Epidermal melanocyte (primary cell): ENCODE results near the gene CCN6.
A peak's percentile ranks its signal among the peaks of the same experiment; 100 is the strongest.
"Not testable (repeated sequence)": the region's sequence is repeated elsewhere in the genome, so short reads cannot be mapped to it uniquely, and the experiment has no call there.

Source experiments
- DNase-seq: peaks from one replicate; pipeline ENCODE4 v3.0.0; 2011; ENCODE audit warnings: low spot score; ENCODE audit not compliant: insufficient read length

CCN6 gene

DNA sequence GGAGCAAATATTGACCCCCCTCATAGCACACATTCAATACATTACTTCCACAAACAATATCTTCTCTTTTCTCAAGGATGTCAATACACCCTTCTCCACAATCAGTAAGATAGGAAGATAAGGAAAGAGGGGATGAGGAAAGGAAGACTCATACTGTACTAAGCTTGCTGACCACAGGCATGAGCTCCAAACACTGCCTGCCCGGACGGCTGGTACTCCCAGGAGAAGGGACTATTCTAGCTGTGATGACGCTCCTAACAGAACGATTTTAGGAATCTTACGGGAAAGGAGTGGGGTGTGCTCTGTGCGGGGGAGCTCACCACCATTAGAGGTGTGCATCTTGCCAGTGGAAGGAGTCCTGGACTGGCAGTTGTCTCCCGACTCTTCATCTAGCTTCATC is 3.9 kb upstream of the CCN6 start:
- DNase-seq, result no peak

DNA sequence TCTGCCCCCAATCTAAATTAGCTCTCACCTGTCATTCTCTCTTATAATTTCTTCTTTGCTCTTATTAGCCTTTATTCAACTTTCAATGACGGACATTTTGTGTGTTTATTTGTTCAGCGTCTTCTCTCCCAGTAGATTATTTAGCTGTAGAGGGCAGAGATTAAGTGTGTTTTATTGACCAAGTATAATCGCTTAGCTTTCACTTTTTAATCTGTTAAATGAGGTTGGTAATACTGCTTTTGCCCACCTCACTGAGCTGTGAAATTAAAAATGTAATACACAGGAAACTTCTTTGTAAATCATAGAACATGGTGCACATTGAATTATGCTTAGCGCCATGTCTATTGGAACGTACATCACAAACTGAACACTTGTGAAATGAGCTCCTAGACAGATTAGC is 3.5 kb upstream of the CCN6 start:
- no peak for DNase-seq

DNA sequence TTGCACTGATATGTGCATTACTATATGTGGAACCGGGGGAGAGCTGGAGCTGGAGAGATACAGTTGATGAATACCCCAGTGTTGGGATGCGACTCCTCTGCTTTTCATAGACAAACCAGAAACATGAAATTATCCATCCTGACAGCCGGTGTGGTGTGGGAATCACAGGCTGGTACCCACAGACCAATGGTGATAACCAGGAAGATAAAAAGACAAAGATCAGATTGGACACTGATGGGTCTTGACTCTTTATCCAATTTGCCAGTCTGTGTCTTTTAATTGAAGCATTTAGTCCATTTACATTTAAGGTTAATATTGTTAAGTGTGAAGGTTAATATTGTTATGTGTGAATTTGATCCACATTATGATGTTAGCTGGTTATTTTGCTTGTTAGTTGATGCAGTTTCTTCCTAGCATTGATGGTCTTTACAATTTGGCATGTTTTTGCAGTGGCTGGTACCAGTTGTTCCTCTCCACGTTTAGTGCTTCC is 2.6 kb upstream of the CCN6 start:
- DNase-seq, result not testable (repeated sequence)

DNA sequence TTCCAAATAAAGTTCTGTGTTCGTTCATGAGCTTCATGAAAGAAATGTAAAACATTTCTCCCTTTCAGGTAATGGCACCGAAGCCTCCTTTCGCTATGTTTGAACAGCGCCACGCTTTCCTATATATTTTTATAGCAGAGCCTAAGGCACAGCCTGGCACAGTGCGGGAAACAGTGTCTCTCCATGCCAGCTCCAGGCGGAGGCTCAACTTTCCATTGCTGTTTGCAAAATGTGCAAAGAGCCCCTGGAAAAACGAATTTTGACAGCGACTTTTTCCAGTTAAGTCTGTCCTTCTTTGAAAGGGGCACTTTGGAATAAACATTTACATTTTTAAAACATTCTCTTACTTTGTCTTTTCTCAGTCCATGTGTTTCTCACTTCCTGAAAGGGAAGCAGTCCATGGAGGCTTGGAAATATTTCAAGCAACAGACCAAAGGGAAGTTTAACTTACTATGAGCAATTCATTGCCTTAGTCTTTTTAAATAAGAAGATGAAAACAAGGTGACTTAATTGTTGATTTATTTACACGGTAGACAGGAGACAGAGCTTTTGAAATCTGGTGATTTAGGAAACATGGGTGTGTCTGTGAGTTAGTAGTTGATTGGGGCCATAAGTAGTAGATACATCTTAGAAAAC is 769 bp downstream of the CCN6 start:
- no peak for DNase-seq

DNA sequence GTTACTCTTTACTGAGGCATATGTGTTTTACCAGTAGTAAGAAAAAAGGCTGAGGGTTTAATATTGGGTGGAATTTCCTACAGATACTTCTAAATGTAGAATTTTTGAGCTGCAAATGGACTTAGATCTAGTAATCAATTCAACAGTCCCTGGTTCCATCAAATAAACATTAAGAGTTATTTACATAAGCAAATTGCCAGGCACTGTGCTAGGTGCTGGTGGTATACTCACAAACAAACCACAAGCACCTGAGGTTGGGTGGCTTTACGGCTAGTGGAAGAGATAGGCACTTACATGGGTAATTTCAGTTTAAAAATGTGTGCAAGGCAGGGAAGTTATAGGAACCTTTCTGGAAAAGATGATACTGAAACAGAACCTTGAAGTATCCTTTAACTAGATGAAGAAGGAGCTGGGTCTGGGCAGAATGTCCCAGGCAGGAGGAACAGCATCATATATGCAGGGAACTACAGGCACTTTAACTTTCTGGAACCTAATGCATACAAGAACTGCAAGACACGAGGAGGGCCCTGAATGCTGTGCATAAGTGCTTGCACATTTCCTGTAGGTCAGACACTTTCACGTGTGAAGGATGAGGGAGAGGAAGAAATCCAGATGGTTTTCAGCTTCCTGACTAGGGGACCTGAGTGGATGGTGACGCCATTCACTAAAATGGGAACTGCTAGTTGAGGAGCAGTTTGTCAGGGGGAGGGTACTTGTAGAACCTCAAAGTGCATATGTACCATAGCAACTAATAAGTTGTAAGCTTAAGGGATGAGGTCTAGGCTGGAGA is 4.5 kb downstream of the CCN6 start:
- DNase-seq, result no peak

DNA sequence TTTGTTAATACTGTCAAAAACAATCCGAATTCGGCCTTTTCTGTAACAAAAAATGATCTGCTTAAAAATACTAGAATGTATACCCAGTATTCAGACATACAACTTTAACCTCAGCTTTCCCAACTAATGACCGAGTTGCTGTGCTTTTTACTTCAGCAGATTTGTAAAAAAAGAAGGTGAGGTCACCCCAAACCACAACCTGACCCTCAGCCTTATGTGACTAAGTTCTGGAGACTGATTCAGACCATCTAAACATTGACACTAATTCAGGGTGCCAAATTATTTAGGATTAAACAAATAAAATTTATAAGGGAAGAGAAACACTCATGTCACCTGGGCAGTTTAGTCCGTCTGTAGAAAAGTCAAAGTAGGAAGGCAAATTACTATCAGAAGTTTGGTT is 7.7 kb downstream of the CCN6 start:
- DNase-seq, result no peak

DNA sequence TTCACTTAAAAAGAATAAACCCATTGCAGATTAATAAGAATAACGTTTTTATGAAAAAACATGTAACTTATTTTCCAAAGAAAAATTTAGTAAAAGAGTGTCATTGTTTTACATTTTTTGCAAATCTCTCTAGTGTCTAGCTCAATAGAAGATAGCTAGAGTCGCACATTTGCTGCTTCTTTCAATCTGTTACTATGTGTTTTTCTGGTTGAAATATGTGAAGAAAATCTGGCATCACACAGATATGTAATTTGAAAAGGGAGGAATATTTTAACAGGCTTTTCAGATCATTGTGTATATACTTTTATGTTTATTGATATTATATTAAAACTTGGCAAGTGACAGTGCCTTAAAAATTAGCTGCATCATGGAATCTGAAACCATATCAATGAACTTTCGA is 9.1 kb downstream of the CCN6 start:
- no peak for DNase-seq

DNA sequence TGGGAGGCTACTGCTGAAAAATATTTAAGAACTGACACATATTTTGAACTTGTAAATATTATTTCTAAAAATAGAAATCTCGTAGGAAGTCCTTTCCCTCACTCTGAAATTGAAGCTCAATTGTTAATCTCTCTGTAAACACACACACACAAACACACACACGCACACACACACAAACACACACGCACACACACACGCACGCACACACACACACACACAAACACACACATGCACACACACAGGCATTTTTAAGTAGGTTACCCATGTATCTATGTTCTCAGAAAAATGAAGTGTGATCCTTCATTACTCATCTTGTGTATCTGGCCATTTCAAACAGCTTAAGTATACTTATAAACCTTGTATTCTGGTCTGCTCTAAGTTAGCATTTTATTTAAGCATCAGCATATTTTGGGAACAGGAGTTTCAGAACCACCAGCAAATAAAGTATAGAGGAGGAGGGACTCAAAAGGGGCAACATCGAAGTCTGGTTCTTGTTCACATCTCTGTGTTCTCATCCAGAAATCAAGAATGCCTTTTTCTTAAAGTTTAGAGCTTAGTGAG is 11.6 kb downstream of the CCN6 start:
- no peak for DNase-seq

- no peak for DNase-seq
These were observed 12.7 kb downstream of the CCN6 start for GRCh38 chr6:112066606-112067005.

GRCh38 chr6:112081569-112081968 is 27.7 kb downstream of the CCN6 start:
- DNase-seq, result no peak

GRCh38 chr6:112085286-112086065 is 31.6 kb downstream of the CCN6 start:
- no peak for DNase-seq

- peak; percentile 44 for DNase-seq
These were observed 32.8 kb downstream of the CCN6 start for GRCh38 chr6:112086744-112087135.

DNA sequence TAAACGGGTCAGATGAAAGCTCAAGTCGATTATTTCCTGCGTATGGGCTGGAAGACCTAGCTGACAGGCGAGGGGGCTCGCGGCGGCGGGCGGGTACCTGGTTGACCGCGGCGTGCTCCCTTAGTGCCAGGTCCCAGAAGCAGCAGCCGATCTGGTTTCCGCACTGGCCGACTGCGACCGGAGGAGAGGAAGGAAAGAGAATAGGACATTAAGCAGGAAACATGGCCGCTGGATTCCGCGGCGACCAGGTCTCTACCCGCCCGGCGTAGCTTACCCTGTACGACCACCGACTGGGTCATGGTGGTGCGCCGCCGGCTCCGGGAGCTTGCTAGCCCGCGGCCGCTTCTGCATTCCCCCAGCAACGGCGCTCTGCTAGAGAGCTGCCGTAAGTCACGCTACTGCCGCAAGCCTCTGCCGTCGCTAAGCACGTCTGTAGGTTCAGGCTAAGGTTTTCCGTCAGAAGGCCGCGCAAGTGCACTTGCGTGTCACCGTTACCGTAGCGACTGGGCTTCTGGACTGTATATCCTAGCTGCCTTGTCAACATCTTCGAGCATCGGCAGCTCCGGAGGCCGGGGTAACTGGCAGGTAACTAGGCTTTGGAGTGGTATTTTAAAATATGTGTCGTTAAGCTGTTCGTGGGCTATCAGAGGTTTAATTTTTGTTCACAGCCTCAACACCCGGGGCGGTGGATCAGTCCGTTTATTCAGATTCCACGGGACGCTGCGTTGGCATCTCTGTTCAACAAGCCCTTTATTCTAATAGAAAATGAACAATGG is 33.4 kb downstream of the CCN6 start, which contains the start of the genes FAM229B and TUBE1:
Gene FAM229B (plus strand): TSS at position 456 of the 776 bp plus-strand sequence. CDS start 11,693 bp downstream, outside the sequence.
Gene TUBE1 (minus strand): TSS at position 347 of the 776 bp plus-strand sequence. CDS start 48 bp downstream, at position 299.
- peak; percentile 60 for DNase-seq

DNA sequence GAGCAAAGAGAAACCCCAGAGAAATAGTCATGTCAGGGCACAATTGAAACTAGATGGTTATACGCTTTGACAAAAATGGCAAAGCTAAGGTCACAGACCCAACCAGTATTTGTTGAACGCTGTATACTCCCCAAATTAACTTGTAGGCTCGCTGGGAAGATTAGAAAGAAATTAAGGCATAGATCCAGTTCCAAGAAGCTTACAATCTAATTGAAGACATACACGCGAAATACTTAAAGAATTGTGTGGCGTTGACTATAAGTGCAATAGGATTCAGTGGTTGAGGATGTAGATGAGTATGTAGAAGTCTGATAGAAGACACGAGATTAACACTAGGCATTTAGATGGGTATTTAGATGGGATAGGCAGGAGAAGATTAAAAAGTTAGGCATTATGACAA is 34.0 kb downstream of the CCN6 start:
- DNase-seq, result no peak

DNA sequence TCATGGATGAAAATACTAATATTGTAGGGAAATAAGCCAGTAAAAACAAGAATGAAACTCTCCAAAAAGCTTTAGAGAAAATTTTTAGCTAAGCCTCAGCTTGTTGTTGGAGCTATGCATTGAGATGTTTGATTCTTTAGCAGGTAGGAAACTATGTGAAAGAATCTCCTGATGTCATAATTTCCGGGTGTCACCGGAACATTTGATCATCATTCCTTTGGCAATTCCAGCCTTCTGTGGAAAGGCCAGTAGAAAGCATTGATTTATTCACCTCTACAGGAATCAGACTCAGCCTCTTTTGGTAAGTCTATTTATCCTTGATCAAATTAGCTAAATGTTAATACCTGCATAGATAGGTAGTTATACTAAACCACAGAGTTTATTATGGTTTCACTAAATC is 43.0 kb downstream of the CCN6 start:
- no peak for DNase-seq

DNA sequence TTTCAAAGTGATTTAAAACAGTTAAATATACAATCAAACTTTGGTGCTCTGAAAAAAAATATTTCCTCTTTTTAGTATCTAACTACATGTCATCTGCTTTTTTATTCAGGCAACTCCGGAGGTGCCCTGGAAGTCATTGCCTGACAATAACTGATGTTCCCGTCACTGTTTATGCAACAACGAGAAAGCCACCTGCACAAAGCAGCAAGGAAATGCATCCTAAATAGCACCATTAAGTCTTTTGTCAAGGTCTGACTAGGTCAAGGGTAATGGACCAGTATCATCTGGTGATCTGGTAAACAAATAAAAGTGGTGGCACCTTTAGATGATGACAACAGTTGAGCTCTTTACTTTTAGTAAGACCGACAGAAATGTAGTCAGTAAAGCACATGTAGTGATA is 46.7 kb downstream of the CCN6 start:
- no peak for DNase-seq

DNA sequence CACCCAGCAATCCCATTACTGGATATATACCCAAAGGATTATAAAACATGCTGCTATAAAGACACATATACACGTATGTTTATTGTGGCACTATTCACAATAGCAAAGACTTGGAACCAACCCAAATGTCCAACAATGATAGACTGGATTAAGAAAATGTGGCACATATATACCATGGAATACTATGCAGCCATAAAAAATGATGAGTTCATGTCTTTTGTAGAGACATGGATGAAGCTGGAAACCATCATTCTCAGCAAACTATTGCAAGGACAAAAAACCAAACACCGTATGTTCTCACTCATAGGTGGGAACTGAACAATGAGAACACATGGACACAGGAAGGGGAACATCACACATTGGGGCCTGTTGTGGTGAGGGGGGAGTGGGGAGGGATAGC is 52.1 kb downstream of the CCN6 start:
- not testable (repeated sequence) for DNase-seq

DNA sequence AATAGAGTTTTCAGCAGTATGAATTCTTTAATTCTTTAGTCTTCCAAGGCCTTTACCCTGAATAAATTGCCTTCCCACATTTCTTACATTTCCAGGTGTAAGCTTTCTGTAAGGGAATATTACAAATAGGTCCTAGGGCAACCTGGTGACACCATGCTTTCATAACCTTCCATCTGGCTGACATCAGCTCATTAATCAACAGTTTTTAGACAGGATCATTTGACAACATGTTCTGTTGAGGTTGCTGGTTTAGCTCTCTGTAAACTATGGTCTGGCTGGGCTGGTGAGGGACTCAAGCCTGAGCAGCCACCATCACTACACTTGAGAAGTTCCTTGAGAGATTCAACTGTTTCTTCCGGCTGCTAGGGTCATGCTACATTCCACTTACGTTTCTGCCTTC is 52.7 kb downstream of the CCN6 start:
- no peak for DNase-seq

GRCh38 chr6:112109262-112109661 is 55.4 kb downstream of the CCN6 start:
- DNase-seq, result no peak

GRCh38 chr6:112113431-112113830 is 59.5 kb downstream of the CCN6 start:
- DNase-seq, result no peak

DNA sequence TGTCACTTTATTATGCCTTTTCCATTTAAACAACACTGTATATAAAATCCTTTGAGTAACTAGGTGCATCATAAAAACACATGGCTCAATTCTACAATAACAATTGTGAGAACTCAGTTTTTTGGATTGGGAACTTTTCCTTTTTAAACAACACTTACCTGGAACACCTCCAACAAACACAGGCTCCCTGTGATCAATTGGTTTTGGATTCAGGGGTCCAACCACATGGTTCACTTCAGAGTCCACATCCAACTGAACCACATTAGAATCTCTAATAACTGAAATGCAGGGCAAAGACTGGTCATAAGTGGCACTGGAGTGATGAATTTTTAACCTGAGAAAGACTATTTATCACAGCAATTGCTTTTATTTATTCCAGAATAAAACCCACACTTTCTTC is 60.0 kb downstream of the CCN6 start:
- no peak for DNase-seq
